ENCODE measurements around the gene DVL1. TPM values are rescaled to one million over a fixed set of nuclear protein-coding genes. Genes with fewer than 3 reads are reported as not detected.

DVL1 gene
- total RNA-seq, 2 donors from 2014 or later: 49.9 to 71.3 TPM

DNA sequence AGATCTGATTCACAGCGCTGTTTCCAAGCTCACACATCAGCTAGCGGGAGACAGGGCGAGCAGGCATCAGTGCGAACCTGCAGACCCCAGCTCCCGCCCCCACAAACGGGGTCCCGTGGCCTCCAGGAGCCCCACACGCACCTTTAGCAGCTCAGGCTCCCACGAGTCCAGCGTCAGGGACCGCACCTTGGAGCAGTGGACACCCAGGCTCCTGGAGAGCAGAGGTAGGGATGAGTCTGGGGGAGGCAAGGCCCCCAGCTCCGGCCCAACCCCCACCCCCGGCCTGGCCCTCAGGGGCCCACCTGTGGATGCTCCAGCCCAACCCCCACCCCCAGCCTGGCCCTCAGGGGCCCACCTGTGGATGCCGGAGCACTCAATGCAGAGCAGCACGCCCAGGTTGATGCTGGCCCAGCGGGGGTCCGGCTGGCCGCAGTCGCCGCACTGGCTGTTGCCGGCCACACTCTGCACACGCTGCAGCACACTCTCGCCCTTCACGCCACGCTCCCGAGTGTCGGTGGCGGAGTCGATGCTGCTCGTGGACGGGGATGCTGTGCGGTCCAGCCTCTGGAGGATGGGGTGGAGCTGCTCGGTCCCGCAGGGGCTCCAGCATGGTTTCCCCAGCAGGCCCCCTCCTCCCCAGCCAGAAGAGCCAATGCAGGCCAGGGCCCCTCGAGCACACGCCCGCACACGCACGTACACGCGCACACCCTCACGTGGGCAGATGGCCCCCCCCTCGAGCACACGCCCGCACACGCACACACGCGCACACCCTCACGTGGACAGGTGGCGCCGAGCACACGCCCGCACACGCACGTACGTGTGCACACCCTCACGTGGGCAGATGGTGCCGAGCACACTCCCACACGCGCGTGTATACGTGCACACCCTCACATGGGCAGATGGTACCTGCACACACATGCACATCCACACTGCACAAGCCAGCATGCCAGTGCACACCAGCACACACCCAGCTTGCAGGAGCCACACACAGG, 52.9 kb downstream of the DVL1 start:
- Histone ChIP-seq H3K4me3 (no peak overlapping the region), H3K27me3 (no peaks in the 10 kb centered on the region), H3K4me1 (peaks cover 2% of the 10 kb centered on the region), H3K27ac (no peak overlapping the region), H3K9ac (ENCODE audit: low read depth in 2 of 2, low read length in 2 of 2) (no peak overlapping the region), H3K36me3 (no peaks in the 10 kb centered on the region), H3K9me3 (no peaks in the 10 kb centered on the region)
- intact Hi-C loops (cut with DNase I): loop anchor here (10.0 kb wide), 1 partner anchor 312 kb away; the partner anchor contains the start of gene PERM1
- DNase-seq: no peak
- TF ChIP-seq CTCF (IDR thresholded peaks at IDR 0.05): no peak

- Histone ChIP-seq H3K27me3 (no peaks in the 10 kb centered on the region), H3K36me3 (no peaks in the 10 kb centered on the region), H3K4me3 (no peak overlapping the region), H3K9ac (ENCODE audit: low read depth in 2 of 2, low read length in 2 of 2) (no peak overlapping the region), H3K27ac (no peak overlapping the region), H3K4me1 (peaks cover 6% of the 10 kb centered on the region), H3K9me3 (no peaks in the 10 kb centered on the region)
- intact Hi-C loops (cut with DNase I): loop anchor here (10.0 kb wide), 1 partner anchor 311 kb away; the partner anchor contains the start of gene PERM1
- no peak for DNase-seq
- TF ChIP-seq CTCF (IDR thresholded peaks at IDR 0.05): no peak
These were observed 53.9 kb downstream of the DVL1 start for GRCh38 chr1:1295154-1295923.

DNA sequence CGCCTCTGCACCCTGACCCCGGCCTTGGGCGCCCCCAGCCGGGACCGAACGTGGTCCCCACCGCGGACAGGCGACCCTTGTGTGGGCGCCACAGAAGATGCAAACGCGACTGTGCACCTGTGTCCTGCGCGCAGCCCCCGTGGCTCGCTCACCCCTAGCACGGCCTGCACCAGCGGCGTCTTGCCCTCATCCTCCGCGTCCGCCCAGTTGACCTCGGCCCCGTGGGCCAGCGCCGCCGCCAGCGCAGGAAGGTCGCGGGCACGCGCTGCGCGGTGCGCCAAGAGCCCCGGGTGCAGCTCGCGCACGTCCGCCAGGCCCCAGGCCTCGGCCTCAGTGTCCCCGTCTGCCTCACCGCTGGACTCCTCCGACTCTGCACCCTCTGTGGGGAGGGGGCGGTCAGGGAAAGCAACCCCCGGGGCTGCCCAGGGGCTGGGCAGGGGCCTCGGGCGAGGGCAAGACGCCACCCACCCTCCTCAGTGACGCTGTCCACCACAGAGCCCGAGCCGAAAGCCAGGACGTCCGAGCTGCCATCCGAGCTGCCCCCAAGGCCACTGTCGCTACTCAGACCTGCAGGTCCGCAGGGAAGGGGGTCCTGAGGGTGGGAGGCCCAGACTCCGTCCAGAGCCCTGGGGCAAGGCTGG, 54.8 kb downstream of the DVL1 start:
- DNase-seq: no peak
- no peaks in the 10 kb centered on the region for H3K36me3 ChIP-seq
- intact Hi-C loops (cut with DNase I): loop anchor here (5.0 to 10.0 kb wide), 2 partner anchors 172 to 310 kb away; partner anchors contain the start of gene PERM1

DNA sequence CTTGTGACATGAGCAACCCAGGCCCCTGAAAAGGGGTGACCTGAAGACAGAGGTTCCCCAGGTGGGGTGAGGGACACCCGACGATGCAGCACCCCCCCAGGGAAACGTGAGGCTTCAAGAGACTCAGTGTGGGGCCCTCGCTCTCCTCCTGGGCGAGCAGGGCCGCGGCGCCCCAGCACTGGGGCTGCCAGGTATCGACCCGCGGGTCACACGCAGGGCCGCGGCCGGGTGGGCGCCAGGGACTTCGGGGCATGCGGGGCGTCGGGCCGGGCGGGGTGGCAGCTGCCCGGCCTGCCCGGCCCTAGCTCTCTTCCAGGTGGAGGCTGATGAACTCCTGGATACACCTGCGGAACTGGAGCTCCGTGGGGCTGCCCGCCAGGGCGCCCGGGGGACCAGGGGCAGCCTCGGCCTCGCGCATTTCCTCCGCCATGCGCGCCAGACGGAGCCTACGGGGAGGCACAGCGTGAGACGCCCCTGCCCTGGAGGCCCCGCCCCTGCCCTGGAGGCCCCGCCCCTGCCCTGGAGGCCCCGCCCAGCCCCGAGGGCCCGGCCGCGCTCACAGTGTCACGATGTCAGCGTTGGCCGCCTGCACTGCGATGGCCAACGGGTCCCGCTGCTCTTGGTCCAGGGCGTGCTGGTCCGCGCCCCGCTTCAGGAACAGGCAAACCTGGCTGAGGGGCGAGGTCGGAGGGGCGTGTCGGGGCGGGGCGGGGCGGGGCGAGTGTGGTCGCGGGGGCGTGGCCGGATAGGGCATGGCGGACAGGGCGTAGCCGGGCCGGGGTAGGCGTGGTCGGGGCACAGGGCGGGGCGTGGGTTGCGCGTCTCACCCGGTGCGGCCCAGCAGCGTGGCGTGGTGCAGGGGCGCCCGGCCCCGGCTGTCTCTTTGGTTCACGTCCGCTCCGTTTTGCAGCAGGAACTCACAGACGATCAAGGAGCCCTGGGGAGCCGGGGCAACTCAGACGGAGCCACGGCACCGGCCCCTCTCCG, 55.7 kb downstream of the DVL1 start:
- Histone ChIP-seq H3K4me3 (no peak overlapping the region), H3K9me3 (no peaks in the 10 kb centered on the region), H3K36me3 (no peaks in the 10 kb centered on the region), H3K4me1 (peaks cover 6% of the 10 kb centered on the region), H3K27me3 (no peaks in the 10 kb centered on the region), H3K27ac (no peak overlapping the region), H3K9ac (ENCODE audit: low read depth in 2 of 2, low read length in 2 of 2) (no peak overlapping the region)
- TF ChIP-seq CTCF (IDR thresholded peaks at IDR 0.05): no peak
- intact Hi-C loops (cut with DNase I): loop anchor here (5.0 to 10.0 kb wide), 2 partner anchors 171 to 309 kb away; partner anchors contain the start of gene PERM1
- DNase-seq: no peak

More for the DNA sequence above, 54.8 kb downstream of the DVL1 start:
- Histone ChIP-seq H3K27me3 (no peaks in the 10 kb centered on the region), H3K27ac (no peak overlapping the region), H3K9ac (ENCODE audit: low read depth in 2 of 2, low read length in 2 of 2) (no peak overlapping the region), H3K4me3 (no peak overlapping the region), H3K9me3 (no peaks in the 10 kb centered on the region), H3K4me1 (peaks cover 6% of the 10 kb centered on the region)
- no peak for TF ChIP-seq CTCF (IDR thresholded peaks at IDR 0.05)

Data from colonic mucosa (tissue), 4 donors.